D721Med (cell line): ENCODE data around the gene TIMP2.

Experiments used
- DNase-seq: peaks from one replicate; pipeline ENCODE4 v3.0.0; 2011; ENCODE audit warnings: low spot score; ENCODE audit not compliant: insufficient read length
- FAIRE-seq: peaks from 2 replicates; lab custom pipeline; 2011; peaks lifted over from hg19 to GRCh38; lab: Jason Lieb, UNC
- CTCF ChIP-seq: IDR thresholded peaks from 2 replicates; pipeline ENCODE4 v1.5.1; 2012; ENCODE audit warnings: mild to moderate bottlenecking, control low read depth; ENCODE audit not compliant: insufficient read depth; ENCODE audit errors: missing control alignments

The TIMP2 gene

GRCh38 chr17:78896834-78897663, 28.1 kb downstream of the TIMP2 start:
- FAIRE-seq (no peak), DNase-seq (no peak)
- TF ChIP-seq CTCF, result no peak

GRCh38 chr17:78896091-78896833, 28.9 kb downstream of the TIMP2 start:
- FAIRE-seq, result no peak
- no peak for TF ChIP-seq CTCF

GRCh38 chr17:78895322-78895721, 29.9 kb downstream of the TIMP2 start:
- TF ChIP-seq CTCF, result no peak
- no peak for DNase-seq
- no peak for FAIRE-seq

More at GRCh38 chr17:78896091-78896833, 28.9 kb downstream of the TIMP2 start:
- DNase-seq, result no peak

GRCh38 chr17:78893684-78894083, 31.5 kb downstream of the TIMP2 start:
- no peak for FAIRE-seq
- TF ChIP-seq CTCF, result no peak
- DNase-seq, result no peak

GRCh38 chr17:78892936-78893379, 32.2 kb downstream of the TIMP2 start:
- DNase-seq, result no peak
- no peak for FAIRE-seq
- TF ChIP-seq CTCF, result no peak

- FAIRE-seq (no peak), DNase-seq (no peak)
- no peak for TF ChIP-seq CTCF
These were observed 32.7 kb downstream of the TIMP2 start for GRCh38 chr17:78892520-78892919.
